ENCODE measurements around the gene GALNT18. TPM values are rescaled to one million over a fixed set of nuclear protein-coding genes. Genes with fewer than 3 reads are reported as not detected.

Gene GALNT18
- total RNA-seq, 1 donor: 4.7 TPM

DNA sequence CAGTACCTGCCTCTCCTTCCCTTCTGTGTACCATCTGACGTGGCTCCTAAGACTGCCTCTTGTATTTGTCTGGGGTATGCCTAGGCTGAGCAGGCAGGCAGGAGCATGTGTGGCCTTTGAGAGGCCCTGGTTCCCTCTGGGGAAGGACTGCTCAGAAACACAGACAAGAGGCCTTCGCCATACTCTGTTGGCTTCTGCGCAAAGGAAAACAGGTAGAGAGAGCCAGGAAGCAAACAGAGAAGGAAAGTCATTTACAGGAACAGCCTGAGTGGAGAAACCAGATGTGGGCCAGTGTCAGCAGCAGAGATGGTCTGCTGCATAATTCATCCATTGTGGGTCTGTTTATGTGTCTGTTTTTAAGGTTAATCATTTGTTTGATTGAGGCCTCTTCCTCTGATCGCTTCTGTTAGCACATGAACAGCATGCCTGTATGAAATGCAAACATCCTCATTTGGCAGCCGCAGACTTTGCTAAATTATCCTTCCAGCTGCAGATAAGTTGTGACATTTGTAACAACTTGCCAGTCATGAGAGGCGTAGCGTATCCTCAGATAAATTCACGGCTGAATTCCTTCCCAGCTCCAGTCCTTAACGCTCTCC is 119.4 kb downstream of the GALNT18 start:
- TF ChIP-seq, protein P1, sequence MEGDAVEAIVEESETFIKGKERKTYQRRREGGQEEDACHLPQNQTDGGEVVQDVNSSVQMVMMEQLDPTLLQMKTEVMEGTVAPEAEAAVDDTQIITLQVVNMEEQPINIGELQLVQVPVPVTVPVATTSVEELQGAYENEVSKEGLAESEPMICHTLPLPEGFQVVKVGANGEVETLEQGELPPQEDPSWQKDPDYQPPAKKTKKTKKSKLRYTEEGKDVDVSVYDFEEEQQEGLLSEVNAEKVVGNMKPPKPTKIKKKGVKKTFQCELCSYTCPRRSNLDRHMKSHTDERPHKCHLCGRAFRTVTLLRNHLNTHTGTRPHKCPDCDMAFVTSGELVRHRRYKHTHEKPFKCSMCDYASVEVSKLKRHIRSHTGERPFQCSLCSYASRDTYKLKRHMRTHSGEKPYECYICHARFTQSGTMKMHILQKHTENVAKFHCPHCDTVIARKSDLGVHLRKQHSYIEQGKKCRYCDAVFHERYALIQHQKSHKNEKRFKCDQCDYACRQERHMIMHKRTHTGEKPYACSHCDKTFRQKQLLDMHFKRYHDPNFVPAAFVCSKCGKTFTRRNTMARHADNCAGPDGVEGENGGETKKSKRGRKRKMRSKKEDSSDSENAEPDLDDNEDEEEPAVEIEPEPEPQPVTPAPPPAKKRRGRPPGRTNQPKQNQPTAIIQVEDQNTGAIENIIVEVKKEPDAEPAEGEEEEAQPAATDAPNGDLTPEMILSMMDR (IDR thresholded peaks at IDR 0.05; ENCODE audit: extremely low read depth, low read depth, low read length): no peak
- no peak for DNase-seq (ENCODE audit: insufficient read length, low spot score, missing footprints)
- no peaks in the 10 kb centered on the region for H3K36me3 ChIP-seq (ENCODE audit: insufficient read depth, low read length)

GRCh38 chr11:11501546-11502262 is 120.1 kb downstream of the GALNT18 start:
- TF ChIP-seq, protein P1 (IDR thresholded peaks at IDR 0.05; ENCODE audit: extremely low read depth, low read depth, low read length): no peak
- Histone ChIP-seq H3K27me3 (ENCODE audit: insufficient read depth, low read length) (peaks cover 8% of the 10 kb centered on the region), H2AFZ (ENCODE audit: low read length) (no peak overlapping the region), H3K4me3 (ENCODE audit: insufficient read depth, low read length) (no peak overlapping the region), H3K4me1 (ENCODE audit: insufficient read depth, low read length) (no peaks in the 10 kb centered on the region), H4K20me1 (ENCODE audit: insufficient read depth, low read length) (no peaks in the 10 kb centered on the region), H3K36me3 (ENCODE audit: insufficient read depth, low read length) (no peaks in the 10 kb centered on the region), H3K4me2 (ENCODE audit: insufficient read depth, low read length) (no peak overlapping the region), H3K9me3 (ENCODE audit: low read depth, low read length) (no peaks in the 10 kb centered on the region), H3K27ac (ENCODE audit: low read depth, low read length) (no peak overlapping the region), H3K79me2 (ENCODE audit: insufficient read depth, low read length) (no peaks in the 10 kb centered on the region)
- DNase-seq (ENCODE audit: insufficient read length, low spot score, missing footprints): no peak

More for the DNA sequence above, 119.4 kb downstream of the GALNT18 start:
- H3K4me1 ChIP-seq (ENCODE audit: insufficient read depth, low read length): no peaks in the 10 kb centered on the region
- H3K4me3 ChIP-seq (ENCODE audit: insufficient read depth, low read length): no peak overlapping the region
- H3K27me3 ChIP-seq (ENCODE audit: insufficient read depth, low read length): peaks cover 10% of the 10 kb centered on the region
- H3K79me2 ChIP-seq (ENCODE audit: insufficient read depth, low read length): no peaks in the 10 kb centered on the region
- H2AFZ ChIP-seq (ENCODE audit: low read length): no peak overlapping the region
- no peak overlapping the region for H3K27ac ChIP-seq (ENCODE audit: low read depth, low read length)
- no peaks in the 10 kb centered on the region for H3K9me3 ChIP-seq (ENCODE audit: low read depth, low read length)
- H4K20me1 ChIP-seq (ENCODE audit: insufficient read depth, low read length): no peaks in the 10 kb centered on the region
- H3K4me2 ChIP-seq (ENCODE audit: insufficient read depth, low read length): no peak overlapping the region

DNA sequence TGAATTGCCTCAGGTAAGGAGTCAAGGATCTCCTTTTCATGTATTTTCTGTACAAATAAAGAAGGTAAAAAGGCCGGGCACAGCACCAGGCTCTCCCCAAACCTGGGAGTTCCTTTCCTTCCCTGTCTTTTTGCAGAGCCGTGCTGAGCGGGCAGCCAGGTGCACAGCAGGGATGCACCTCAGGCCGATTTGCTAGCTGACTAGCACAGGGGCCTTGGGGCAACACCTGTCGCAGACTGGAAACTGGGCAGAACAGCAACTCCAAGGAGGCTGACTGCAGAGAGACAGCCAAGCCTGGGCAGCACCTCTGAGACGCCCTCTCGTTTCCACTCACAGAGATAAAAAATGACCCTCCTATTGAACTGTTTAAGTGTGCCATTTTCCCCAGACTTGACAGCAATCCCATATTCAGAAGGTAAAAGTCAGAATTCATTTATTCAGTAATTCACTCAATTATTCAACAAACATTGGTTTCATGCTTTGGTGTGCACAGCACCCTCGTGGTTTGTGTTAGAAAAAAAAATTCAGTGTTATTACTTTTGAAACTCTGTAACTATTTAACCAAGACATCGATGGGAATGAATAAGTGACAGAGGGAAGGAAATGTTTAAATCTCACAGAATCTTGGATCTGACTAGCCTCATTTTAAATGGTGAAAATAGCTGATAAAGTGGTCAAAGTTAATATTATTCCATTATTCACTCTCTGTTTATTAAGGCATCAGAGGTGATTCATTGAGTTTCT is 120.9 kb downstream of the GALNT18 start:
- Histone ChIP-seq H3K27ac (ENCODE audit: low read depth, low read length) (no peak overlapping the region), H3K4me1 (ENCODE audit: insufficient read depth, low read length) (no peaks in the 10 kb centered on the region)

More for the DNA sequence above, 120.9 kb downstream of the GALNT18 start:
- TF ChIP-seq, protein P1 (IDR thresholded peaks at IDR 0.05; ENCODE audit: extremely low read depth, low read depth, low read length): no peak
- Histone ChIP-seq H3K36me3 (ENCODE audit: insufficient read depth, low read length) (no peaks in the 10 kb centered on the region), H2AFZ (ENCODE audit: low read length) (no peak overlapping the region), H3K4me3 (ENCODE audit: insufficient read depth, low read length) (no peak overlapping the region), H3K9me3 (ENCODE audit: low read depth, low read length) (no peaks in the 10 kb centered on the region), H3K27me3 (ENCODE audit: insufficient read depth, low read length) (peaks cover 8% of the 10 kb centered on the region), H3K79me2 (ENCODE audit: insufficient read depth, low read length) (no peaks in the 10 kb centered on the region), H3K4me2 (ENCODE audit: insufficient read depth, low read length) (no peak overlapping the region), H4K20me1 (ENCODE audit: insufficient read depth, low read length) (no peaks in the 10 kb centered on the region)
- DNase-seq (ENCODE audit: insufficient read length, low spot score, missing footprints): no peak

All from osteoblast (primary cell).